Stimulated activated naive CD8-positive, alpha-beta T cell treated with anti-CD3 and anti-CD28 coated beads, Interleukin-15, amount 100 ng/mL, for 72 hours (primary cell): Measurements from ENCODE around the gene GPR42.
"Not testable (repeated sequence)": the region's sequence is repeated elsewhere in the genome, so short reads cannot be mapped to it uniquely, and the experiment has no call there.

Experiments
- ATAC-seq: fragments of 150-1000 bp; cut with Tn5 transposase; 2 replicates; pipeline ENCODE4 v1.10.0; 2021; ENCODE audit warnings: mild to moderate bottlenecking, moderate library complexity
- DNase-seq, 2 donors: peaks; one replicate each; pipeline ENCODE4 v3.0.0; 2021 to 2022
- H3K27ac Mint-ChIP-seq, 2 donors: one replicate each; pipeline ENCODE4 v1.8.0; 2022; ENCODE audit warnings: mild to moderate bottlenecking in 2 of 2, mixed read lengths in 2 of 2, moderate library complexity in 2 of 2
- H3K27me3 Mint-ChIP-seq: one replicate; pipeline ENCODE4 v1.8.0; 2022; ENCODE audit warnings: mixed read lengths
- H3K4me1 Mint-ChIP-seq: one replicate; pipeline ENCODE4 v1.8.0; 2022; ENCODE audit warnings: mild to moderate bottlenecking, mixed read lengths
- H3K4me3 Mint-ChIP-seq, 2 donors: one replicate each; pipeline ENCODE4 v1.8.0; 2022; ENCODE audit warnings: mild to moderate bottlenecking in 2 of 2, mixed read lengths in 2 of 2, moderate library complexity in 1 of 2
- H3K9me3 Mint-ChIP-seq, 2 donors: one replicate each; pipeline ENCODE4 v1.8.0; 2022; ENCODE audit warnings: mixed read lengths in 2 of 2

Gene GPR42

GRCh38 chr19:35392742-35393715 is 22.2 kb downstream of the GPR42 start:
- H3K4me1 Mint-ChIP-seq = no peaks in the 10 kb centered on the region
- H3K27ac Mint-ChIP-seq = no peak overlapping the region
- no peaks in the 10 kb centered on the region for H3K27me3 Mint-ChIP-seq
- DNase-seq (no peak), ATAC-seq (no peak)
- no peaks in the 10 kb centered on the region for H3K9me3 Mint-ChIP-seq
- H3K4me3 Mint-ChIP-seq = no peak overlapping the region

- H3K27me3 Mint-ChIP-seq = no peaks in the 10 kb centered on the region
- H3K4me1 Mint-ChIP-seq = no peaks in the 10 kb centered on the region
- H3K4me3 Mint-ChIP-seq = no peak overlapping the region
- no peak overlapping the region for H3K27ac Mint-ChIP-seq
- DNase-seq (no peak), ATAC-seq (no peak)
- no peaks in the 10 kb centered on the region for H3K9me3 Mint-ChIP-seq
Observed at GRCh38 chr19:35395382-35396199, 24.7 kb downstream of the GPR42 start.

DNA sequence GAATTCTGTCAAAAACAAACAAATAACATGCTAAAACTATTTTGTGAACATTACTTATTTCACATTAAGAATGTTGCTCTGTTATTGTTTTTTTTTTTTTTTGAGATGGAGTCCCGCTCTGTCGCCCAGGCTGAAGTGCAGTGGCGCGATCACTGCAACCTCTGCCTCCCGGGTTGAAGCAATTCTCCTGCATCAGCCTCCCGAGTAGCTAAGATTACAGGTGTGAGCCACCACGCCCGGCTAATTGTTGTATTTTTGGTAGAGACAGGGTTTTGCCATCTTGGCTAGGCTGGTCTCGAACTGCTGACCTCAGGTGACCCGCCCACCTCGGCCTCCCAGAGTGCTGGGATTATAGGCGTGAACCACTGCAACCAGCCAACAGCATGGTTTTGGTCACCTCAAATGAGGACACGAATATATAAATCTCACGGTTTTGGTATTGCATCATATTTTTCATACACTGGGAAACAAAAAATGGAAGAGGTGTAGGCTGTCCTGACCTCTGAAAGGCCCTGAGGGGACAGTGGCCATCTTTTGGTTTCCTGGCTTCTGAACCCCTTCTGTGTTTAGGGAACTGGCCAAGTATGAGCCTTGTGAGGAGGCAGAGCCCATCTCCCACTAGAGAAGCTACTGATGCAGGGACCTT is 25.5 kb downstream of the GPR42 start:
- ATAC-seq = no peak
- no peaks in the 10 kb centered on the region for H3K4me1 Mint-ChIP-seq
- no peak overlapping the region for H3K27ac Mint-ChIP-seq

GRCh38 chr19:35397064-35397463 is 26.2 kb downstream of the GPR42 start:
- ATAC-seq (no peak), DNase-seq (no peak)
- H3K27me3 Mint-ChIP-seq = no peaks in the 10 kb centered on the region
- no peaks in the 10 kb centered on the region for H3K9me3 Mint-ChIP-seq
- H3K4me3 Mint-ChIP-seq = no peak overlapping the region
- H3K4me1 Mint-ChIP-seq = no peaks in the 10 kb centered on the region
- H3K27ac Mint-ChIP-seq = no peak overlapping the region

More for the DNA sequence above, 25.5 kb downstream of the GPR42 start:
- Mint-ChIP-seq H3K27me3 (no peaks in the 10 kb centered on the region), H3K4me3 (no peak overlapping the region), H3K9me3 (no peaks in the 10 kb centered on the region)
- no peak for DNase-seq

- no peaks in the 10 kb centered on the region for H3K4me1 Mint-ChIP-seq
- no peak overlapping the region for H3K4me3 Mint-ChIP-seq
- H3K27me3 Mint-ChIP-seq = no peaks in the 10 kb centered on the region
- no peaks in the 10 kb centered on the region for H3K9me3 Mint-ChIP-seq
- ATAC-seq (no peak), DNase-seq (no peak)
- no peak overlapping the region for H3K27ac Mint-ChIP-seq
Observed at GRCh38 chr19:35398570-35398969, 27.7 kb downstream of the GPR42 start.

DNA sequence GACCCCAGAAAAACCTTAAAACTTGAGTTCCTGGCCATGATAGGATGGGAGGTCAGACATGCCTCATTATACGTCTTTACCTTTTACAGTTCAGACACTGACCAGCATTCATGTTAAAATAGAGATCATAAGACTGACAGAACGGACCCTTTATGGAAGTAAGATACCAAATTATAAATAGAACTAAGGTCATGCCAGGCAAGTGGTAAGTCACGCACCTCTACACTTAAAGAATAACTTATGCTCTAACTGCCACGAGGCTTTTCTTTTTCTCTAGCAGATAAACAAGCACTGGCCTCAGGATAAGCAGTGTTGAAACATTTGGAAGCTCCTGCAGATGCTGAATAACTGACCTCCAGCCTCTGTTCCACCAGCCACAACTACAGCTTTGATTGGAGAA is 28.4 kb downstream of the GPR42 start:
- Mint-ChIP-seq H3K27ac (no peak overlapping the region), H3K9me3 (no peaks in the 10 kb centered on the region), H3K4me1 (no peaks in the 10 kb centered on the region), H3K4me3 (no peak overlapping the region), H3K27me3 (no peaks in the 10 kb centered on the region)
- ATAC-seq (no peak), DNase-seq (no peak)

GRCh38 chr19:35399948-35400772 is 29.3 kb downstream of the GPR42 start:
- no peak for ATAC-seq
- H3K4me3 Mint-ChIP-seq = no peak overlapping the region
- no peaks in the 10 kb centered on the region for H3K27me3 Mint-ChIP-seq
- no peaks in the 10 kb centered on the region for H3K9me3 Mint-ChIP-seq
- DNase-seq = no peak
- peaks cover 3% of the 10 kb centered on the region for H3K4me1 Mint-ChIP-seq
- no peak overlapping the region for H3K27ac Mint-ChIP-seq

DNA sequence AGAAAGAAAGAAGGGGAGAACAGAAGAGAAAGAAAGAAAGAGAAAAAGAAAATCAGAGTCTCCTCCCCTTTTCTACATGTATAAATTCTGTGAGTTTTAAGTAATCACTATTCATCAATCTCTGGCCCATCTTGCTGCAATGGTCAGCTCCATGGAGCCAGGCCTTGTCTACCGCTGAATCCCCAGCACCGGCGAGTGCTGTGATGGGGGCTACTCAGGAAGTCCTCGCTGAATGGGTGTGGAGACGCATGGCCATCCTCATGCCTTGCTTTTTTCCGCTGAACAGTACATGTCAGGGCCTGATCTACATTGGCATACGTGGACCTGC is 29.9 kb downstream of the GPR42 start:
- ATAC-seq (no peak), DNase-seq (no peak)
- H3K4me1 Mint-ChIP-seq = peaks cover 5% of the 10 kb centered on the region
- H3K9me3 Mint-ChIP-seq = no peaks in the 10 kb centered on the region
- no peak overlapping the region for H3K4me3 Mint-ChIP-seq
- H3K27me3 Mint-ChIP-seq = no peaks in the 10 kb centered on the region
- H3K27ac Mint-ChIP-seq = no peak overlapping the region

- not testable (repeated sequence) for ATAC-seq, H3K4me3 Mint-ChIP-seq, H3K9me3 Mint-ChIP-seq, H3K4me1 Mint-ChIP-seq, H3K27ac Mint-ChIP-seq, DNase-seq, H3K27me3 Mint-ChIP-seq
Observed at GRCh38 chr19:35401416-35401815, 30.5 kb downstream of the GPR42 start.

DNA sequence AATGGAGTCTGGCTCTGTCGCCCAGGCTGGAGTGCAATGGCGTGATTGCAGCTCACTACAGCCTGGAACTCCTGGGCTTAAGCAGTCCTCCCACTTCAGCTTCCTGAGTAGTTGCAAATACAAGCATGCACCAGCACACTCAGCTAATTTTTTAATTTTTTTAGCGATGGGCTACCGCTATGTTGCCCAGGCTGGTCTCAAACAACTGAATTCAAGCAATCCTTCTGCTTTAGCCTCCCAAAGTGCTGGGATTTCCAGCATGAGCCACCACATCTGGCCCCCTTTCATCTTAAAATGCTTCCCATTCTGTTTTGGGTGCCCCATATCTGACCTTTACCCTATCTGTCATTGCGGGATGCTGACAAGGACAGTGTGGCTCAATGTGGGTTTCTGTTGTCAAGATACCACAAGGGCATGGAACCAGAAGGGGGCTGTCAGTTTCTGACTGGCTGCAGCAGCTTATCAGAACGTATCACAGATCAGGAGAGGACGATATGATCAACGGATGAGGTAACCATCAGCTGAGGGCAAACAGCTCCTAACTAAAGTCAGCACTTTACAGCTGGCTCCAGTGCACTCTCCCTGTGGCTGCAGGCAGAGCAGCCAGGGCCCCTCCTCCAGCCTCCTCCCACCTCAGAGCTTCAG is 32.4 kb downstream of the GPR42 start:
- H3K9me3 Mint-ChIP-seq = no peaks in the 10 kb centered on the region
- ATAC-seq (no peak), DNase-seq (no peak)

DNA sequence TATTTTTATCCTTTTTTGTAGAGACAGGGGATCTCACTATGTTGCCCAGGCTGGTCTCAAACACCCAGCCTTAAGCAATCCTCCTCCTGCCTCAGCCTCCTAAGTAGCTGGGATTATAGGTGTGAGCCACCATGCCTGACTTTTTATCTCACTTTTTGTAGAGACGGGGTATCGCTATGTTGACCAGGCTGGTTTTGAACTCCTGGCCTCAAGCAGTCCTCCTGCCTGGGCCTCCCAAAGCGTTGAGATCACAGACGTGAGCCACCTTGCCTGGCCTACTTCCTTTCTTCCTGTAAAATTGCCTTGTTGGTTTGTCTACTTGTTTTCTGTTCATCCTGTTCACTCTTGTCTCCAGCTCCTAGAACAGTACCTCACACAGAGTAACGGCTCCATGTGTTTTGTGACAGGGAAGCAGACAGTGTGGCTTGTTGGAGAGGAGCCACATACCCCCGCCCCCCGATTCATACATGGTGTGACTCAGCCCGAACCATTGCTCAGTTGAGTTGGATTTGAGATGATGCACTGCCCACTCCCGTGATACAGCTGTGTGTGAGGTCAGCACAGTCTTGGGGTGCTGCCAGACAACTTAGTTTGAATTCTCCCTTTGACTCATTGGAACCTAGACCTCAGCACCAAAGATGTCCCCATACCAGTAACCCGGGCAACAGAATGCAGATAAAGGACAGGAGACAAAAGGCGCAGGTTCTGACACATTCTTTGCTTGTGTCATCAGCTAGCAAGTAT is 34.2 kb downstream of the GPR42 start:
- H3K4me3 Mint-ChIP-seq = peak overlapping the region in 1 of 2 donors; percentile 32
- H3K27ac Mint-ChIP-seq = peak overlapping the region in 1 of 2 donors; percentile 87
- peak; percentile 98 for ATAC-seq
- DNase-seq = peak in 1 of 2 donors; percentile 66
- no peaks in the 10 kb centered on the region for H3K9me3 Mint-ChIP-seq
- peaks cover 15% of the 10 kb centered on the region for H3K27me3 Mint-ChIP-seq
- peaks cover 5% of the 10 kb centered on the region for H3K4me1 Mint-ChIP-seq

More for the DNA sequence above, 32.4 kb downstream of the GPR42 start:
- Mint-ChIP-seq H3K27me3 (no peaks in the 10 kb centered on the region), H3K4me3 (no peak overlapping the region), H3K27ac (no peak overlapping the region), H3K4me1 (peaks cover 5% of the 10 kb centered on the region)

DNA sequence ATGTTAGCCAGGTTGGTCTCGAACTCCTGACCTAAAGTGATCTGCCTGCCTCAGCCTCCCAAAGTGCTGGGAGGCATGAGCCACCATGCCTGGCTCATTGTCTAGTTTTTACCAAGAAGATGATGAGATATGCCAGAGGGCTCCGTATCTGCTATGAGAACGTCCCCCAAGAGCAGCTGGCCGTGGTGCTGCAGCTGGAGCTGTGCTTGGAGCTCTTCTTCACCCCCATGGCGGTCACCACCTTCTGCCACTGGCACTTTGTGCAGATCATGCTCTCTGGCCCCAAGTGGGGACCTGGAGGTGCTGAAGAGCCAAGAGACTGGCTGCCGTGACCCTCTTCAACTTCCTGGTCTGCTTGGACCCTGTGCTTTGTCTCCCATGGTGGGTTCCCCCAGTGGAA is 36.8 kb downstream of the GPR42 start:
- Mint-ChIP-seq H3K27ac (no peak overlapping the region), H3K27me3 (peaks cover 28% of the 10 kb centered on the region), H3K4me3 (no peak overlapping the region), H3K9me3 (no peaks in the 10 kb centered on the region), H3K4me1 (peaks cover 5% of the 10 kb centered on the region)
- ATAC-seq = no peak
- no peak for DNase-seq

DNA sequence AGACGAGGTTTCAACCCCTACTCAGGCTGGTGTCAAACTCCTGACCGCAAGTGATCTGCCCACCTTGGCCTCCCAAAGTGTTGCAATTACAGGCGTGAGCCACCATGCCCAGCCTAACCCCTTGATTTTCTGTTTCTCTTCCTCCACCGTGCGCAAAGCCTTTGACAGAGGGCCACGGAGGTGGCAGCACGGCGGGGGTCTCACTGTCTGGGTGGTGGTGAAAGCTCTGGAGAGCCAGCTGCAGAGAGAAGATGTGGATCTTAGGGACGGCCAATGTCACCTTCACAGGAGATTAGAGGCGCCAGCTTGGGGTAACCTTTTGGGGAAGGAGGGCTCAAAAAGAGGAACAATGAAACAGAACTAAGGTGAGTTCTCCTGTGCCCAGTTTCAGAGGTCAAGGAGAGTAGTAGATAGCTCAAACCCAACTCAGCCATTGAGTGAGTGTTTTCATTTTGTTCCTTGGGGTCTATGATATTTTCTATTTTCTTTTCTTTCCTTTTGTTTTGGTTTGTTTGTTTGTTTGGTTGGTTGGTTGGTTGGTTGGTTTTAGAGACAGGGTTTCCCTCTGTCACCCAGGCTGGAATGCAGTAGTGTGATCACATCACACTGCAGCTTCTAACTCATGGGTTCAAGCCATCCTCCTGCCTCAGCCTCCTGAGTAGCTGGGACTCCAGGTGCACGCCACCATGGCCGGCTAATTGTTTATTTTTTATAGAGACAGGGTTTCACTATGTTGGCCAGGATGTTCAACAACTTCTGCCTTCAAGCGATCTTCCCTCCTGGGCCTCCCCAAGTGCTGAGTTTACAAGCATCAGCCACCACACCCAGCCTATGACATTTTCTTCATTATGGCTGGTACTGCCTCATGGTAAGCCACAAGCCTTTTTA is 37.7 kb downstream of the GPR42 start:
- Mint-ChIP-seq H3K27ac (no peak overlapping the region), H3K27me3 (peaks cover 28% of the 10 kb centered on the region), H3K4me3 (no peak overlapping the region), H3K9me3 (no peaks in the 10 kb centered on the region), H3K4me1 (peaks cover 5% of the 10 kb centered on the region)
- ATAC-seq = no peak
- no peak for DNase-seq
